22Rv1 (cell line): Measurements from ENCODE around the gene SPINK5.
"Not testable (repeated sequence)": the region's sequence is repeated elsewhere in the genome, so short reads cannot be mapped to it uniquely, and the experiment has no call there.

Experiments
- H3K27ac ChIP-seq: fragments of 450-650 bp; 2 replicates; pipeline ENCODE4 v1.5.1; 2017
- CTCF ChIP-seq: fragments of 450-650 bp; IDR thresholded peaks from 2 replicates; pipeline ENCODE4 v1.5.1; 2017; ENCODE audit warnings: mild to moderate bottlenecking
- ZFX ChIP-seq: fragments of 450-650 bp; IDR thresholded peaks from 2 replicates; pipeline ENCODE4 v1.6.1; 2017; ENCODE audit warnings: antibody characterized with exemption, borderline replicate concordance

SPINK5 gene

GRCh38 chr5:148042881-148043280, 20.9 kb upstream of the SPINK5 start:
- no peak for TF ChIP-seq CTCF
- no peak for TF ChIP-seq ZFX
- H3K27ac ChIP-seq, result no peak overlapping the region

- H3K27ac ChIP-seq, result no peak overlapping the region
- no peak for TF ChIP-seq ZFX
Measured at GRCh38 chr5:148043705-148044104, 20.1 kb upstream of the SPINK5 start.

- not testable (repeated sequence) for H3K27ac ChIP-seq
Measured at GRCh38 chr5:148055160-148055559, 8.6 kb upstream of the SPINK5 start.

GRCh38 chr5:148060309-148060708, 3.5 kb upstream of the SPINK5 start:
- no peak for TF ChIP-seq ZFX
- no peak for TF ChIP-seq CTCF
- H3K27ac ChIP-seq, result 0 out of 2 replicates have a peak overlapping the region, but pooled peaks have one; percentile 3

- 0 out of 2 replicates have a peak overlapping the region, but pooled peaks have one; percentile 3 for H3K27ac ChIP-seq
- TF ChIP-seq ZFX (no peak), CTCF (no peak)
Measured at GRCh38 chr5:148060881-148061280, 2.9 kb upstream of the SPINK5 start.

- no peak for TF ChIP-seq CTCF
- no peak for TF ChIP-seq ZFX
- peak overlapping the region; percentile 82 for H3K27ac ChIP-seq
Measured at GRCh38 chr5:148070621-148071020, 6.8 kb downstream of the SPINK5 start.

GRCh38 chr5:148072207-148072606, 8.4 kb downstream of the SPINK5 start:
- TF ChIP-seq CTCF (no peak), ZFX (no peak)
- peak overlapping the region; percentile 82 for H3K27ac ChIP-seq

GRCh38 chr5:148075529-148075928, 11.7 kb downstream of the SPINK5 start:
- no peak overlapping the region for H3K27ac ChIP-seq
- no peak for TF ChIP-seq ZFX
- no peak for TF ChIP-seq CTCF
